WTC11 (cell line): ENCODE measurements around the gene EDARADD.

ENCODE experiments used
- MYBL2 ChIP-seq: sonication (generic); formaldehyde crosslinking; IDR thresholded peaks from 2 replicates; pipeline ENCODE4 v1.8.1; 2023; ENCODE audit warnings: mild to moderate bottlenecking, moderate library complexity, missing genetic modification reagents
- TCF7 ChIP-seq: sonication (generic); formaldehyde crosslinking; IDR thresholded peaks from 2 replicates; pipeline ENCODE4 v1.8.0; 2022; ENCODE audit warnings: mild to moderate bottlenecking, low read depth, missing genetic modification reagents, moderate library complexity
- USF2 ChIP-seq: sonication (generic); formaldehyde crosslinking; IDR thresholded peaks from 2 replicates; pipeline ENCODE4 v1.8.1; 2023; ENCODE audit warnings: mild to moderate bottlenecking, missing genetic modification reagents, moderate library complexity
- ZNF317 ChIP-seq: sonication (generic); formaldehyde crosslinking; IDR thresholded peaks from 2 replicates; pipeline ENCODE4 v1.8.1; 2023; ENCODE audit warnings: low read depth, mild to moderate bottlenecking, moderate library complexity, missing genetic modification reagents, borderline replicate concordance
- TF ChIP-seq, protein P1 (sequence below): sonication (generic); formaldehyde crosslinking; conservative IDR thresholded peaks from 2 replicates; pipeline ENCODE4 v1.8.1; 2022; ENCODE audit warnings: mild to moderate bottlenecking, missing genetic modification reagents
- TF ChIP-seq, protein P2 (sequence below): fragments of 200-600 bp; IDR thresholded peaks from 2 replicates; pipeline ENCODE4 v1.8.0; 2022; ENCODE audit warnings: antibody characterized with exemption

DNA sequence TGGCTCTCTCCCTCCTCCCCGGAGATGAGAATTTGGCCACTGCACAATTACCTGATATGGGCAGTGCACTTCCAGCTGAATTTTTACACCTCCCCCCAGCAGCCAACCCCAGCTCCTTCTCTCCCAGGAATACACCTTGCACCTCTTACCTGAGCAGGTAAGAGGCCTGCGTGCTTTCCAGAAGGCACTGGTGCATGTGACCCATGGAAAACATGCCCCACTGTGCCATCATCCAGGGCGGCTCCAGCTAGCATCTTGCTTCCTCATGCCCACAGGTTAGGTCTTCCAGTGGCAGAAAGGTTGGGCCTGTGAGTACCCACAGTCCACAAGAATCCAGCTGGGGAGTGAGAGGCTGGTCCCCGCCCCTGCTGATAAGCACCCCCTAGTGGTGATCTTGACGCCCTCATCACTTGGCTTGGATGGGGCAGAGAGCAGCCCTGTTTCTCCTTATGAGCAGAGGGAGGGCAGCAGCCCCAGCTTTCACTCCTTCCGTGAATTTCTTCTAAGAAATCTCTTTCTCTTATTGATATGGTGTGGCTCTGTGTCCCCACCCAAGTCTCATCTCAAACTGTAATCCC is 57.8 kb downstream of the EDARADD start:
- TF ChIP-seq, protein P1, sequence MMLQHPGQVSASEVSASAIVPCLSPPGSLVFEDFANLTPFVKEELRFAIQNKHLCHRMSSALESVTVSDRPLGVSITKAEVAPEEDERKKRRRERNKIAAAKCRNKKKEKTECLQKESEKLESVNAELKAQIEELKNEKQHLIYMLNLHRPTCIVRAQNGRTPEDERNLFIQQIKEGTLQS (CRISPR knock-in tag), result no peak
- TF ChIP-seq, protein P2, sequence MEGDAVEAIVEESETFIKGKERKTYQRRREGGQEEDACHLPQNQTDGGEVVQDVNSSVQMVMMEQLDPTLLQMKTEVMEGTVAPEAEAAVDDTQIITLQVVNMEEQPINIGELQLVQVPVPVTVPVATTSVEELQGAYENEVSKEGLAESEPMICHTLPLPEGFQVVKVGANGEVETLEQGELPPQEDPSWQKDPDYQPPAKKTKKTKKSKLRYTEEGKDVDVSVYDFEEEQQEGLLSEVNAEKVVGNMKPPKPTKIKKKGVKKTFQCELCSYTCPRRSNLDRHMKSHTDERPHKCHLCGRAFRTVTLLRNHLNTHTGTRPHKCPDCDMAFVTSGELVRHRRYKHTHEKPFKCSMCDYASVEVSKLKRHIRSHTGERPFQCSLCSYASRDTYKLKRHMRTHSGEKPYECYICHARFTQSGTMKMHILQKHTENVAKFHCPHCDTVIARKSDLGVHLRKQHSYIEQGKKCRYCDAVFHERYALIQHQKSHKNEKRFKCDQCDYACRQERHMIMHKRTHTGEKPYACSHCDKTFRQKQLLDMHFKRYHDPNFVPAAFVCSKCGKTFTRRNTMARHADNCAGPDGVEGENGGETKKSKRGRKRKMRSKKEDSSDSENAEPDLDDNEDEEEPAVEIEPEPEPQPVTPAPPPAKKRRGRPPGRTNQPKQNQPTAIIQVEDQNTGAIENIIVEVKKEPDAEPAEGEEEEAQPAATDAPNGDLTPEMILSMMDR, result peak; percentile 66
- no peak for TF ChIP-seq TCF7
- no peak for TF ChIP-seq ZNF317 (CRISPR knock-in tag)
- TF ChIP-seq USF2 (CRISPR knock-in tag), result no peak
- no peak for TF ChIP-seq MYBL2
